Loucy (cell line): ENCODE data around the gene CIB2.

Experiments used
- EZH2phosphoT487 ChIP-seq: fragments of 200-600 bp; IDR thresholded peaks from 2 replicates; pipeline ENCODE4 v1.6.1; 2018; ENCODE audit warnings: antibody characterized with exemption, mild to moderate bottlenecking, moderate library complexity, borderline replicate concordance
- TF ChIP-seq, protein P1 (sequence below): fragments of 200-600 bp; sonication (generic); conservative IDR thresholded peaks from 2 replicates; pipeline ENCODE4 v1.5.1; 2014; ENCODE audit warnings: mild to moderate bottlenecking, antibody characterized with exemption, low read length

DNA sequence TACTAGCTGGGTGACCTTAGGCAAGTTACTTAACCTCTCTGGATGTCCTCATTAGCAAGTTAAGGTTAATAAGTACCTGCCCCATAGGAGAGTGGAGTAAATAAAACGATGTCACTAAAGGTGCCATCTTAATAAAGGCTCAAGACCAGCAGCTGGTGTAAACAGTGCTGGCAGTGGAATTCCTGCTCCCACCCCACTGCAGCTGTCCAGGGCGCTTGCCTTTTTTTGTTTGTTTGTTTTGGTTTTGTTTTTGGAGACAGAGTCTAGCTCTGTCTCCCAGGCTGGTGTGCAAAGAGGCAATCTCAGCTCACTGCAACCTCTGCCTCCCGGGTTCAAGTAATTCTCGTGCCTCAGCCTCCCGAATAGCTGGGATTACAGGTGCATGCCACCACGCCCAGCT, 46.8 kb upstream of the CIB2 start:
- TF ChIP-seq, protein P1, sequence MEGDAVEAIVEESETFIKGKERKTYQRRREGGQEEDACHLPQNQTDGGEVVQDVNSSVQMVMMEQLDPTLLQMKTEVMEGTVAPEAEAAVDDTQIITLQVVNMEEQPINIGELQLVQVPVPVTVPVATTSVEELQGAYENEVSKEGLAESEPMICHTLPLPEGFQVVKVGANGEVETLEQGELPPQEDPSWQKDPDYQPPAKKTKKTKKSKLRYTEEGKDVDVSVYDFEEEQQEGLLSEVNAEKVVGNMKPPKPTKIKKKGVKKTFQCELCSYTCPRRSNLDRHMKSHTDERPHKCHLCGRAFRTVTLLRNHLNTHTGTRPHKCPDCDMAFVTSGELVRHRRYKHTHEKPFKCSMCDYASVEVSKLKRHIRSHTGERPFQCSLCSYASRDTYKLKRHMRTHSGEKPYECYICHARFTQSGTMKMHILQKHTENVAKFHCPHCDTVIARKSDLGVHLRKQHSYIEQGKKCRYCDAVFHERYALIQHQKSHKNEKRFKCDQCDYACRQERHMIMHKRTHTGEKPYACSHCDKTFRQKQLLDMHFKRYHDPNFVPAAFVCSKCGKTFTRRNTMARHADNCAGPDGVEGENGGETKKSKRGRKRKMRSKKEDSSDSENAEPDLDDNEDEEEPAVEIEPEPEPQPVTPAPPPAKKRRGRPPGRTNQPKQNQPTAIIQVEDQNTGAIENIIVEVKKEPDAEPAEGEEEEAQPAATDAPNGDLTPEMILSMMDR, result no peak
- no peak for TF ChIP-seq EZH2phosphoT487
